IMR-90 (cell line): ENCODE data around the gene C2CD4D. TPM values are rescaled to one million over a fixed set of nuclear protein-coding genes. Genes with fewer than 3 reads are reported as not detected.

ENCODE experiments used
- ATAC-seq: fragments of 200-7000 bp; cut with Tn5 transposase; 2 replicates; pipeline ENCODE4 v1.9.1; 2020; ENCODE audit warnings: low read depth, mild to moderate bottlenecking, moderate library complexity
- BruUV-seq: library from RNA; stranded (reverse); fragments of 400-500 nt; replicated peaks from 2 replicates; lab custom pipeline; 2021; lab: Mats Ljungman, UMichigan
- CTCF ChIA-PET: fragments of 300-600 bp; formaldehyde crosslinking; extraction: SDS; loops from one replicate; lab custom pipeline; 2021; ENCODE audit warnings: antibody characterized with exemption; lab: Yijun Ruan, JAX
- POLR2A ChIA-PET: fragments of 300-600 bp; sonication (Branson Sonifier 250); formaldehyde crosslinking; loops from one replicate; lab custom pipeline; 2022; ENCODE audit warnings: antibody characterized with exemption; ENCODE audit not compliant: unreplicated experiment; lab: Charles Lee
- DNase-seq: peaks from one replicate; pipeline ENCODE4 v3.0.0; 2013
- H2AFZ ChIP-seq: replicated peaks from 2 replicates; pipeline ENCODE3; 2013; ENCODE audit warnings: low read length, mild to moderate bottlenecking; ENCODE audit not compliant: poor library complexity
- H2AK5ac ChIP-seq: 2 replicates; pipeline ENCODE4 v1.6.1; 2013; ENCODE audit warnings: low read depth, low read length, inconsistent platforms
- H2AK9ac ChIP-seq: replicated peaks from 2 replicates; pipeline ENCODE3; 2013; ENCODE audit warnings: mild to moderate bottlenecking, low read depth, low read length, moderate library complexity; ENCODE audit not compliant: poor library complexity
- H2BK120ac ChIP-seq: 2 replicates; pipeline ENCODE4 v1.6.1; 2013; ENCODE audit warnings: low read depth, low read length, inconsistent platforms
- H2BK15ac ChIP-seq: 3 replicates; pipeline ENCODE4 v1.6.1; 2013; ENCODE audit warnings: low read depth, low read length, inconsistent platforms
- H2BK20ac ChIP-seq: 2 replicates; pipeline ENCODE4 v1.6.1; 2013; ENCODE audit warnings: low read depth, mild to moderate bottlenecking, inconsistent platforms, low read length, moderate library complexity
- H2BK5ac ChIP-seq: 2 replicates; pipeline ENCODE4 v1.6.1; 2013; ENCODE audit warnings: mild to moderate bottlenecking, low read depth, low read length, inconsistent platforms; ENCODE audit not compliant: poor library complexity, severe bottlenecking
- H3K14ac ChIP-seq: replicated peaks from 2 replicates; pipeline ENCODE4 v1.6.1; 2013; ENCODE audit warnings: low read depth, low read length, inconsistent platforms
- H3K18ac ChIP-seq: 2 replicates; pipeline ENCODE4 v1.6.1; 2013; ENCODE audit warnings: low read depth, low read length, control low read depth
- H3K23ac ChIP-seq: 2 replicates; pipeline ENCODE4 v1.6.1; 2013; ENCODE audit warnings: low read depth, low read length, inconsistent platforms
- H3K27ac ChIP-seq: 2 replicates; pipeline ENCODE4 v1.5.1; 2013; ENCODE audit warnings: mild to moderate bottlenecking, control low read depth, low read length; ENCODE audit not compliant: insufficient read depth
- H3K27me3 ChIP-seq: 2 replicates; pipeline ENCODE4 v1.6.1; 2013; ENCODE audit warnings: low read length; ENCODE audit not compliant: control insufficient read depth, insufficient read depth
- H3K36me3 ChIP-seq: 2 replicates; pipeline ENCODE4 v1.6.1; 2013; ENCODE audit warnings: low read length, mixed read lengths; ENCODE audit not compliant: control insufficient read depth, insufficient read depth
- H3K4ac ChIP-seq: 2 replicates; pipeline ENCODE4 v1.6.1; 2013; ENCODE audit warnings: low read depth, low read length, inconsistent platforms
- H3K4me1 ChIP-seq: 2 replicates; pipeline ENCODE4 v1.6.1; 2013; ENCODE audit warnings: low read length, mixed read lengths; ENCODE audit not compliant: control insufficient read depth, insufficient read depth
- H3K4me2 ChIP-seq: 2 replicates; pipeline ENCODE4 v1.6.1; 2013; ENCODE audit warnings: low read depth, mild to moderate bottlenecking, control low read depth, low read length, moderate library complexity
- H3K4me3 ChIP-seq: 2 replicates; pipeline ENCODE4 v1.5.1; 2013; ENCODE audit warnings: low read depth, mild to moderate bottlenecking, control low read depth, low read length, moderate library complexity; ENCODE audit not compliant: insufficient read depth
- H3K56ac ChIP-seq: 2 replicates; pipeline ENCODE4 v1.6.1; 2013; ENCODE audit warnings: low read length, inconsistent platforms; ENCODE audit not compliant: insufficient read depth; ENCODE audit errors: extremely low read depth
- H3K79me1 ChIP-seq, 2 experiments: 2 replicates each; pipeline ENCODE4 v1.6.1; 2013; ENCODE audit warnings: low read length in 2 of 2, inconsistent platforms in 1 of 2, low read depth in 1 of 2
- H3K9ac ChIP-seq: 2 replicates; pipeline ENCODE4 v1.6.1; 2013; ENCODE audit warnings: low read depth, low read length, control low read depth
- H3K9me1 ChIP-seq: 2 replicates; pipeline ENCODE4 v1.6.1; 2013; ENCODE audit warnings: low read length, inconsistent platforms; ENCODE audit not compliant: insufficient read depth
- H3K9me3 ChIP-seq: 2 replicates; pipeline ENCODE4 v1.6.1; 2013; ENCODE audit warnings: low read length; ENCODE audit not compliant: control insufficient read depth, insufficient read depth
- H4K20me1 ChIP-seq: 2 replicates; pipeline ENCODE4 v1.6.1; 2013; ENCODE audit warnings: low read length, inconsistent platforms; ENCODE audit not compliant: insufficient read depth
- H4K5ac ChIP-seq: 2 replicates; pipeline ENCODE4 v1.6.1; 2013; ENCODE audit warnings: mild to moderate bottlenecking, low read depth, low read length, control low read depth
- H4K8ac ChIP-seq, 2 experiments: 2 replicates each; pipeline ENCODE4 v1.6.1; 2013; ENCODE audit warnings: low read depth in 2 of 2, low read length in 2 of 2, control low read depth in 1 of 2, inconsistent platforms in 1 of 2
- H4K91ac ChIP-seq: 2 replicates; pipeline ENCODE4 v1.6.1; 2013; ENCODE audit warnings: low read depth, low read length, inconsistent platforms; ENCODE audit not compliant: insufficient read depth
- BHLHE40 ChIP-seq: fragments of 150-350 bp; IDR thresholded peaks from 2 replicates; pipeline ENCODE4 v1.6.1; 2016; ENCODE audit warnings: mild to moderate bottlenecking, low read depth, low read length
- CEBPB ChIP-seq: IDR thresholded peaks from 2 replicates; pipeline ENCODE4 v1.6.1; 2012; ENCODE audit warnings: low read depth, low read length, improper control_type of control experiment
- CHD1 ChIP-seq: IDR thresholded peaks from 2 replicates; pipeline ENCODE4 v1.6.1; 2012; ENCODE audit warnings: low read depth, low read length, improper control_type of control experiment
- FOS ChIP-seq: fragments of 150-350 bp; IDR thresholded peaks from 2 replicates; pipeline ENCODE4 v1.6.1; 2016; ENCODE audit warnings: low read depth, low read length
- MAFK ChIP-seq: IDR thresholded peaks from 2 replicates; pipeline ENCODE4 v1.6.1; 2012; ENCODE audit warnings: low read depth, low read length, improper control_type of control experiment
- MAZ ChIP-seq: IDR thresholded peaks from 2 replicates; pipeline ENCODE4 v1.6.1; 2012; ENCODE audit warnings: low read depth, mild to moderate bottlenecking, low read length, improper control_type of control experiment, moderate library complexity, borderline replicate concordance
- MXI1 ChIP-seq: IDR thresholded peaks from 2 replicates; pipeline ENCODE4 v1.6.1; 2012; ENCODE audit warnings: low read depth, mild to moderate bottlenecking, low read length, moderate library complexity, borderline replicate concordance
- RAD21 ChIP-seq: IDR thresholded peaks from 2 replicates; pipeline ENCODE4 v1.6.1; 2012; ENCODE audit warnings: low read length, improper control_type of control experiment
- WGBS, 2 experiments: methylation state at CpG; one replicate each; pipeline versions ENCODE4 v1.1.5 to v1.1.7; 2013; ENCODE audit warnings: missing lambda C conversion rate in 2 of 2; ENCODE audit not compliant: insufficient read length in 1 of 2; ENCODE audit errors: extremely low coverage in 2 of 2; 5-methylcytosine and 5-hydroxymethylcytosine counted together
- dilution Hi-C: fragments of 300-500 bp; cut with HindIII; formaldehyde crosslinking; loops from one replicate; pipeline ENCODE4 v1.14.3; 2018; ENCODE audit warnings: low sequenced_read_pairs; ENCODE audit not compliant: unreplicated experiment
- in situ Hi-C: fragments of 300-500 bp; cut with MboI; formaldehyde crosslinking; loops from 3 replicates; pipeline ENCODE4 v1.14.3; 2019; ENCODE audit warnings: low sequenced_read_pairs, inconsistent platforms, mixed read lengths
- intact Hi-C: fragments of 100-400 bp; cut with micrococcal nuclease; formaldehyde crosslinking; loops from 2 replicates; pipeline ENCODE4 v1.10.0; 2022
- polyA plus RNA-seq, 3 experiments: library from polyadenylated mRNA; depleted of rRNA; stranded (reverse); fragments of >200 nt; gene quantifications; 2 replicates each; pipeline ENCODE4 v1.2.3, GENCODE V29; 2012; ENCODE audit warnings: low replicate concordance in 1 of 3
- total RNA-seq: library from RNA; depleted of rRNA; stranded (reverse); fragments of >200 nt; gene quantifications from 2 replicates; pipeline ENCODE4 v1.2.3, GENCODE V29; 2012
- TF ChIP-seq, protein P1 (sequence below): fragments of 150-350 bp; IDR thresholded peaks from 2 replicates; pipeline ENCODE4 v1.6.1; 2016; ENCODE audit warnings: low read depth, mild to moderate bottlenecking, low read length, moderate library complexity, borderline replicate concordance
- TF ChIP-seq, protein P2 (sequence below): conservative IDR thresholded peaks from 2 replicates; pipeline ENCODE4 v1.5.1; 2012; ENCODE audit warnings: mild to moderate bottlenecking, low read depth, low read length, improper control_type of control experiment

The C2CD4D gene
- total and polyA plus RNA-seq, 2 of the 4 experiments (the other 2 are of a cell fraction) = not detected

DNA sequence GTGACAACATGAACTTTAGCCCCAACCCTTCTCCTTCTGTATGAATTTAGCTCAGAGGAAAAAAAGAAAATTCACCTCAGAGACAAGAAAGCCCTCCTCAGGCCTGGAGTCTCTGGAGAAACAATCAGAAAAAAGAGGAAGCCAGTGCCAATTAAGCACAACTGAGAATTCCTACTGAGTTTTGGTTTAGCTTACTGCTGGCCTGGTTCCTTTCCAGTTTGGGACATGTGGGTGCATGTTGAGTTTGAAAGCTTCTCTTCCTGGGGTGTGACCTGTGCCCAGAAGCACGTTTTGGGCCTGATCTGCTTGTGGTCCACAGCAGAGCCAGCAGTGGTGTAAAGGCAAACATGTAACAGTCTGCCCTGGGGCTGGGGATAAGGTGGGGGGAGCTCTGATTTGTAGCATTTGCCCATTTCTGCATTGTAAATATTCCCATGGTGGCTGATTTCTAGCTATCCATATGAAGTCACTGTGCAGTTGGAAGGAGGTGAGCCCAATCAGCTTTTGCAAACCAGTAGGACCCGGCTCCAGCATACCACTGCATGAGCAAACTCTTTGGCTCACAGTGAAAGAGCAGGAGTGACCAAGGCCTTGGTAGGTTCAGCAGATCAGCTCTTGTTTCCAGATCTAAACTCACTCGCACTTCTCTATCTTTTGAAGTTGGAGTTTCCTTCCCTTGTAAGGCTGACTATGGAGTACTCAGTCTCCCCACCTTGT lies 18.6 kb upstream of the C2CD4D start (continued):
- TF ChIP-seq, protein P1, sequence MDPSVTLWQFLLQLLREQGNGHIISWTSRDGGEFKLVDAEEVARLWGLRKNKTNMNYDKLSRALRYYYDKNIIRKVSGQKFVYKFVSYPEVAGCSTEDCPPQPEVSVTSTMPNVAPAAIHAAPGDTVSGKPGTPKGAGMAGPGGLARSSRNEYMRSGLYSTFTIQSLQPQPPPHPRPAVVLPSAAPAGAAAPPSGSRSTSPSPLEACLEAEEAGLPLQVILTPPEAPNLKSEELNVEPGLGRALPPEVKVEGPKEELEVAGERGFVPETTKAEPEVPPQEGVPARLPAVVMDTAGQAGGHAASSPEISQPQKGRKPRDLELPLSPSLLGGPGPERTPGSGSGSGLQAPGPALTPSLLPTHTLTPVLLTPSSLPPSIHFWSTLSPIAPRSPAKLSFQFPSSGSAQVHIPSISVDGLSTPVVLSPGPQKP = no peak
- TF ChIP-seq MAZ = no peak
- no peak for TF ChIP-seq CEBPB
- no peak for TF ChIP-seq MXI1

DNA sequence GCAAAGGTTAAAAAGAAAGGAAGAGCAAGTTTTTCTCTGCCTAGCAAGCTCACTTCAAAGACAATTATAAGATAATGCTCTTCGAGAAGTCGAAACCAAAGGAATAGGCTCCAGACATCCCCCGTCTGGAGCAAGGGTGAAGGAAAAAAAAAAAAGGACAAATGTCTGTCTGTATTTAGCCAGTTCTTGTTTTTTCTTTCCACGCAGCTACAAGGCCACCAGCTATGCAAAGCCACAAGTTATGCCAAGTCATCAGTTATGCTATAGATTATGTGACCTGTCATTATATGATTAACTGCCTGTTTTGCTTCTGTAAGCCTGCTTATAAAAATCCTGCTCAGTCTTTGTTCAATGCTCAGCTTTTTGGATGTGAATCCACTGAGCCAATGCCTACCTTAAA lies 16.3 kb upstream of the C2CD4D start:
- no peak overlapping the region for H3K9ac ChIP-seq
- H3K18ac ChIP-seq = no peak overlapping the region
- BruUV-seq = no TSS peak
- H3K4me1 ChIP-seq = peaks cover 1% of the 10 kb centered on the region; the same call in 1 of the 2 replicates
- H3K79me1 ChIP-seq = no peaks in the 10 kb centered on the region
- H4K5ac ChIP-seq = no peak overlapping the region
- H2BK20ac ChIP-seq = no peak overlapping the region
- H2AK5ac ChIP-seq = no peak overlapping the region
- in situ Hi-C loops = no loop called here
- TF ChIP-seq MAFK = peak; percentile 71
- TF ChIP-seq, protein P2, sequence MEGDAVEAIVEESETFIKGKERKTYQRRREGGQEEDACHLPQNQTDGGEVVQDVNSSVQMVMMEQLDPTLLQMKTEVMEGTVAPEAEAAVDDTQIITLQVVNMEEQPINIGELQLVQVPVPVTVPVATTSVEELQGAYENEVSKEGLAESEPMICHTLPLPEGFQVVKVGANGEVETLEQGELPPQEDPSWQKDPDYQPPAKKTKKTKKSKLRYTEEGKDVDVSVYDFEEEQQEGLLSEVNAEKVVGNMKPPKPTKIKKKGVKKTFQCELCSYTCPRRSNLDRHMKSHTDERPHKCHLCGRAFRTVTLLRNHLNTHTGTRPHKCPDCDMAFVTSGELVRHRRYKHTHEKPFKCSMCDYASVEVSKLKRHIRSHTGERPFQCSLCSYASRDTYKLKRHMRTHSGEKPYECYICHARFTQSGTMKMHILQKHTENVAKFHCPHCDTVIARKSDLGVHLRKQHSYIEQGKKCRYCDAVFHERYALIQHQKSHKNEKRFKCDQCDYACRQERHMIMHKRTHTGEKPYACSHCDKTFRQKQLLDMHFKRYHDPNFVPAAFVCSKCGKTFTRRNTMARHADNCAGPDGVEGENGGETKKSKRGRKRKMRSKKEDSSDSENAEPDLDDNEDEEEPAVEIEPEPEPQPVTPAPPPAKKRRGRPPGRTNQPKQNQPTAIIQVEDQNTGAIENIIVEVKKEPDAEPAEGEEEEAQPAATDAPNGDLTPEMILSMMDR = no peak
- TF ChIP-seq CHD1 = no peak
- TF ChIP-seq FOS = no peak
- no peak for TF ChIP-seq RAD21
- TF ChIP-seq MAZ = no peak
- no peak for TF ChIP-seq BHLHE40
- no peak for TF ChIP-seq MXI1
- no peaks in the 10 kb centered on the region; the same call in 1 of the 2 replicates for H3K9me1 ChIP-seq
- intact Hi-C loops = no loop called here
- no peak overlapping the region for H2AK9ac ChIP-seq
- no peak overlapping the region for H2BK5ac ChIP-seq
- no peak overlapping the region for H3K56ac ChIP-seq
- no peak overlapping the region for H3K14ac ChIP-seq
- H4K20me1 ChIP-seq = no peaks in the 10 kb centered on the region
- no peak for DNase-seq
- H3K9me3 ChIP-seq = no peaks in the 10 kb centered on the region
- no peak overlapping the region for H3K27ac ChIP-seq
- ChIA-PET POLR2A (no interaction called here), CTCF (no interaction called here)
- H3K36me3 ChIP-seq = no peaks in the 10 kb centered on the region
- H4K8ac ChIP-seq = no peak overlapping the region
- ATAC-seq = no peak
- no peak overlapping the region for H4K91ac ChIP-seq
- H2BK120ac ChIP-seq = no peak overlapping the region
- H3K27me3 ChIP-seq = peaks cover 32% of the 10 kb centered on the region
- dilution Hi-C loops = no loop called here
- no peak overlapping the region for H3K4me3 ChIP-seq
- no peak overlapping the region for H2BK15ac ChIP-seq
- no peak overlapping the region for H3K4me2 ChIP-seq
- H3K23ac ChIP-seq = no peak overlapping the region
- WGBS, 2 experiments = no CpG with 5 or more reads among the region's 4 CpGs
- H2AFZ ChIP-seq = no peak overlapping the region
- no peak overlapping the region for H3K4ac ChIP-seq
